GM18870 (cell line): ENCODE measurements around the gene GCDH.
A peak's percentile ranks its signal among the peaks of the same experiment; 100 is the strongest.
"Not testable (repeated sequence)": the region's sequence is repeated elsewhere in the genome, so short reads cannot be mapped to it uniquely, and the experiment has no call there.

Source experiments
- ATAC-seq: cut with Tn5 transposase; IDR thresholded peaks from one replicate; pipeline ENCODE4 v1.9.1; 2021; ENCODE audit warnings: moderate library complexity; ENCODE audit not compliant: unreplicated experiment

GCDH gene

DNA sequence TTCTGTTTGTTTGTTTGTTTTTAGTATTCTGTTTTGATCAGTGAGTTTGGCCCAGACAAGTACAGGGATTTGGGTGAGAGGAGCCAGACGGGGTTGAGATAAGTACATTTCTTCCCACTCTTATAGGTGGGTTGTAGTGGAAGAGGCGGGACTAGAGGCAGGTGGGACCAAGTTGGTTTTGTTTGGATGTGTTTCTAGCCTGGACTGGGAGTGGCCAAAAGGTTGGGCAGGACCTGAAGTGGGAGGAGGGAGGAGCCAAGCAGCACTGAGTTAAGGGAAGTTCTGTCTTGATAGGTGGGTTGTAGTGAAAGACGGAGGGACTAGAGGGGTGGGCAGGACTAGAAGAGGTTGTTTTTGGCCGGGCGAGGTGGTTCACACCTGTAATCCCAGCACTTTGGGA lies 18.7 kb upstream of the GCDH start:
- ATAC-seq, result no peak

DNA sequence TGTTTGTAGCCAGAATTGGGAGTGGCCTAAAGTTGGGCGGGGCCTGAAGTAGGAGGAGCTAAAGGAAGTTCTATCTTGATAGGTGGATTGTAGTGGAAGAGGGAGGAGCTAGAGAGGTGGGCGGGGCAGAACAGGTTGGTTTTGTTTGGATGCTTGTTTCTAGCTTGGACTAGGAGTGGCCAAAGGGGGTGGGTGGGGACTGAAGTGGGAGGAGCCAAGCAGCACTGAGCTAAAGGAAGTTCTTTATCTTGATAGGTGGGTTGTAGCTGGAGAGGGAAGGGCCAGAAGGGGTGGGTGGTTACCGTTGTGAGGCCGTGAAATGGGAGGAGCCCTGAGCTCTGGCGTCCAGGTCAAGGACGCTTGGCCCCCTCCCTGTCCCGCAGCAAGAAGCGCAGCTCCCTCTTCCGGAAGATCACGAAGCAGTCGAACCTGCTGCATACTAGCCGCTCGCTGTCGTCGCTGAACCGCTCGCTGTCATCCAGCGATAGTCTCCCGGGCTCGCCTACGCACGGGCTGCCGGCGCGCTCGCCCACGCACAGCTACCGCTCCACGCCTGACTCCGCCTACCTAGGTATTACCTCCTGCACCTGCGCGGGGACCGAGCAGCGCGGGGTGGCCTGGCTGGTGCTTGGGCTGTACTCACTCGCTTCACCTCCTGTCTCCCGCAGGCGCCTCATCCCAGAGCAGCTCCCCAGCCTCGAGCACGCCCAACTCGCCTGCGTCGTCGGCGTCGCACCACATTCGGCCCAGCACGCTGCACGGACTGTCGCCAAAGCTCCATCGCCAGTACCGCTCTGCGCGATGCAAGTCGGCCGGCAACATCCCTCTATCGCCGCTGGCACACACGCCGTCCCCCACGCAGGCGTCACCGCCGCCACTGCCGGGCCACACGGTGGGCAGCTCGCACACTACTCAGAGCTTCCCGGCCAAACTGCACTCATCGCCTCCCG lies 17.7 kb upstream of the GCDH start:
- ATAC-seq, result no peak

DNA sequence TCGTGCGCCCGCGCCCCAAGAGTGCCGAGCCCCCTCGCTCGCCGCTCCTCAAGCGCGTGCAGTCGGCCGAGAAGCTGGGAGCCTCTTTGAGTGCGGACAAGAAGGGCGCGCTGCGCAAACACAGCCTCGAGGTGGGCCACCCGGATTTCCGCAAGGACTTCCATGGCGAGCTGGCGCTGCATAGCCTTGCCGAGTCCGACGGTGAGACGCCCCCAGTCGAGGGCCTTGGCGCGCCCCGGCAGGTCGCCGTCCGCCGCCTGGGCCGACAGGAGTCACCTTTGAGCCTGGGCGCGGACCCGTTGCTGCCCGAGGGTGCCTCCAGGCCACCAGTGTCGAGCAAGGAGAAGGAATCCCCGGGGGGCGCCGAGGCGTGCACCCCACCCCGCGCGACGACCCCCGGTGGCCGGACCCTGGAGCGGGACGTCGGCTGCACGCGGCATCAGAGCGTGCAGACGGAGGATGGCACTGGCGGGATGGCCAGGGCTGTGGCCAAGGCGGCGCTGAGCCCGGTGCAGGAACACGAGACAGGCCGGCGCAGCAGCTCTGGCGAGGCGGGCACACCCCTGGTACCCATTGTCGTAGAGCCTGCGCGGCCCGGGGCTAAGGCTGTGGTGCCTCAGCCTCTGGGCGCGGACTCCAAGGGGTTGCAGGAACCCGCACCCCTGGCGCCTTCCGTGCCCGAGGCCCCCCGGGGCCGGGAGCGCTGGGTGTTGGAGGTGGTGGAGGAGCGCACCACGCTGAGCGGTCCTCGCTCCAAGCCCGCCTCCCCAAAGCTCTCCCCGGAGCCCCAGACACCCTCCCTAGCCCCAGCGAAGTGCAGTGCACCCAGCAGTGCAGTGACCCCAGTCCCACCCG lies 16.8 kb upstream of the GCDH start:
- ATAC-seq, result no peak

DNA sequence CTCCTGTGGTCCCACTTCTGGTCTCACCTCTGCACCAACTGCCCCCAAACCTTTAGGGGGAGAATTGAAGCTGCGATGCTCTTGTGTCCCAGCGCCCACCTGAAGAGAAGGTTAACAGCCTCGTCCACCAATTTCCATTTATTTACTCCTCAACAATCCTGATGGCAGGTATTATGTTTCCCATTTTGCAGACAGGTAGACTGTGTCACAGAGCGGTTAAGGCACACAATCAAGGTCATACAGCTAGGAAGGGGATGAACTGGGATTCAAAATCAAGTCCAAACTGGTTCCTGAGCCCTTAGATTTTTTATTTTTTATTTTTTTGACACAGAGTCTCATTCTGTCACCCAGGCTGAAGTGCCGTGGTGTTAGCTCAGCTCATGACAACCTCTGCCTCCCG lies 15.9 kb upstream of the GCDH start:
- no peak for ATAC-seq

DNA sequence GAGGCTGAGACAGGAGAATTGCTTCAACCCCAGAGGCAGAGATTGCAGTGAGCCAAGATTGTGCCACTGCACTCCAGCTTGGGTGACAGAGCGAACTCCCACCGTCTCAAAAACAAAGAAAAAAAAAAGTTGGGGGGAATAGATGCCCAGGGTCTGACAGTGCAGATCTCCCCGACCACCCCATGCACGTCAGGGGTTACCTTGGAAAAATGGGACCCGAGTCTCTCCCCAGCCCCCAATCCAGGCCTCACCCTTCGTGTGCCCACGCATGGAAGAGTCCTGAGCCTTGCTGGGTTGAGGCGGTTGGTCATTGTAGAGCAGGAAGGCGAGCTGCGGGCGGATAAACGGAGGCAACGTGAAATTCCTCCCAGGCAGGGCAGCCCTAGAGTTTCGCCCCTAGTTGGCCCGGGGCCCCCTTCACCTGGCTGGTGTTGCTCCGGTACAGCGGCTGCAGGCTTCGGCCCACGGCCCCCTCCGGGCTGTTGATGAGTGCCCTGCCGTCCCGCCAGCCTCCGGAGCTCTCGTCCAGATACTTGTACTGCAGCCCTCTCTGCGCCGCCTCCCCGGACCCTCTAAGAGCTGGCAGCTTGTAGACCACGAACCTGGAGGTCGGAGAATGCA lies 10.3 kb upstream of the GCDH start:
- ATAC-seq, result no peak

DNA sequence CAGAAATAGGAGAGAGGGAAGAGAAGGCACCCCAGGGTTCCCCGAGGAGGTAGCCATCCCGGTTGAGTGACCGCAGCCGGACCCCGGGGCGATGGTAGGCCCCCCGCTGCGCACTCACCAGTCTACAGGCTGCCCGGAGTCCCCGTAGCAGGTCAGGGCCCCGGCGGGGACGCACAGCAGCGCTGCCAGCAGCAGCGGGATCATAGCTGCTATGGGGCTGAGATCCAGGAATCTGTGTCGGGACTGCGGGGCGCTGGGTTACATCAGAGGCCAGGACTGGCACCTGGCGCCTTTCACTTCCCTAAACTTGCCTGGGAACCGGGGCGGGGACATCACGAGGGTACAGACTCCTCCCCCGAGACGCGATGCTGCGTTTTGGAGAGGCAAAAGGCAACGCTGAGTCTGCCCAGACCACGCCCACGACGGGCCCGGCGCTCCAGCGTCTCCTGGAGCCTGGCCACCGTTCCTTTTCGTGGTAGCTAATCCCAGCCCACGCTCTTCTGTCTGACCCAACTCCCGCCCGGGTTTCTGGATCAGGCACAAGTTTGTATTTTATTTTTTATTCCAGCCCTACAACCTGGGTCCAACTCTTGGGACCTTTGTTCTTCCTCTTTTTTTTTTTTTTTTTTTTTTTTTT lies 9.7 kb upstream of the GCDH start, which contains the start of gene DNASE2:
TSS of gene DNASE2 (minus strand) at position 278 of the 637 bp plus-strand sequence. CDS start at position 204, 74 bp downstream.
- peak; percentile 58 for ATAC-seq

DNA sequence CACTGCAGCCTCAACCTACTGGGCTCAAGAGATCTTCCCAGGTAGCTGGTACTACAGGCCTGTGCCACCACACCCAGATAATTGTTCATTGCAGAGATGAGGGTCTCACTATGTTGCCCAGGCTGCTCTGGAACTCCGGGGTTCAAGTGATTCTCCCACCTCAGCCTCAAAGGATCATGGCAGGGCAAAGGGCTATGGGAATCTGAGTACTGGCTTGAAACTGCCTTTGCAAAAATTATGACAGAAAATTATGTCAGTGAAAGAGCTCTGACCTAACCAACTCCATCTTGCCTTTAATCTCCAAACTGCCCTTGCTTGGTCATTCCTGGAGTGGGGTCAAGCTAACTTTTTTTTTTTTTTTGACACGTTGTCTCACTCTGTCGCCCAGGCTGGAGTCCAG lies 8.4 kb upstream of the GCDH start:
- no peak for ATAC-seq

DNA sequence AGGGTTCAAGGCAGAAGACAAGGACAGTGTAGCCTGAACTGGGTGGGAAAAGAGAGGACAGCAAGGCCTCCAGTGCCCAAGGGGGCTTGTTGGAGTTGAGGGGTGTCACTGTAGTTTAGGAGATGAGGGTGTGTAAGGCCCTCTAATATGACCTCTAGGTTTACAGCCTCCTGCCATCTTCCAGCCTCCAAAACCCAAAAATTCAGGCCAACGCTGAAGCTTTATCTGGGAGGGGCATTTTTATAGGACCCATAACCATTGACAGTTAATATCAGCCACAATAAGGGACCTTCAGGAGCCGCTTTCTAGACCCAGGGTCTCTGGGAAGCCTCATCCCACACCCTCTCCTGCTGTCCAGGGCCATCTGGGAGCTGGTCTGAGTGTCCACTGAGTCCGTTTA lies 6.8 kb upstream of the GCDH start:
- ATAC-seq, result no peak

DNA sequence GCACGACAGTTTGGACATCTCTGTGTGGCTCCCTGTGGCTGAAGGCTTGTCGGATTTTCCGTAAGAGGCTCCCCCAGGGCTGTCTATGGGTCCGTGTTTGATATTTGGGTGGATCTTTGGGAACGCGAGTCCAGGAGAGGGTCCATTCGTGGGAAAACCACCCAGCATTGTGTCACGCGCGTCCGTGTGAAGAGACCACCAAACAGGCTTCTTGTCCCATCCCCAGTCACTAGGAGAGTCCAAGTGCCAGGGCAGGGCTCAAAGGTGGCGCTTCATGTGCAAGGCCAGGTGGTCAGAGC lies 6.4 kb upstream of the GCDH start:
- no peak for ATAC-seq

DNA sequence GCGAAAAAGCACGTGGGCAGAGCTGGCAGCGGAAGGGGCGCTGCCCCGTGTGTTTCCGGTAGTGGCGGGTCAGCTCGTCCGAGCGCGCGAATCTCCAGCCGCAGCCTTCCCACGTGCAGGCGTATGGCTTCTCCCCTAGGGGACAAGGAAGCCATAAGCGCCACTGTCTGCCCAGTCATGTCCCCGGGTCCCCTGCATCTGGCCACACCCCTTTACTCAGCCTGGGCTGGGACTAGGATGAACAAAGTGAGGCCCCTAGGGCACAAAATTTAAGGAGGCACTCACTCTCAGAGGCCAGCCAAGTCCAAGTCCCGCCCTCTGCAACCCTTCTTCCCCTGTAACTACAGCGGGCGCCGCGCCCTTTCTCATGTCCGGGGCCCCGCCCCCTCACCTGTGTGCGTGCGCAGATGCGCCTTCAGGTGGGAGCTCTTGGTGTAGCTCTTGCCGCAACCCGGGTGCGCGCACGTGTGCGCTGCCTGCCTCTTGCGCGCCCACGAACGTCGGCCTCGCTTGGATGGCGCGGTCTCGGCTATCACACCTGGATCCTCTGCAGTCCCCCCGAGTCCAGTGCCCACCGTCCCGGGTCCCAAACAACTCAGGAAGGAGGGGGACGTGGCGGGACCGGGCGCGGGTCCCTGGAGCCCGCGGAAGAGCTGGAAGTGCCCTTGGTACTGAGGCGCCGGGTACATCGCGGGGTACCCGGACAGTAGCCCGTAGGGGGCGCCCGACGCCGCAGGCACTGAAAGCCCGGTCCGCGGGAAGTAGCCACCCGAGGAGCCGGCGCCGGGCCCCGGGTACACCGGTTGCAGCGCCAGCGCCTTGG lies 5.8 kb upstream of the GCDH start:
- no peak for ATAC-seq

DNA sequence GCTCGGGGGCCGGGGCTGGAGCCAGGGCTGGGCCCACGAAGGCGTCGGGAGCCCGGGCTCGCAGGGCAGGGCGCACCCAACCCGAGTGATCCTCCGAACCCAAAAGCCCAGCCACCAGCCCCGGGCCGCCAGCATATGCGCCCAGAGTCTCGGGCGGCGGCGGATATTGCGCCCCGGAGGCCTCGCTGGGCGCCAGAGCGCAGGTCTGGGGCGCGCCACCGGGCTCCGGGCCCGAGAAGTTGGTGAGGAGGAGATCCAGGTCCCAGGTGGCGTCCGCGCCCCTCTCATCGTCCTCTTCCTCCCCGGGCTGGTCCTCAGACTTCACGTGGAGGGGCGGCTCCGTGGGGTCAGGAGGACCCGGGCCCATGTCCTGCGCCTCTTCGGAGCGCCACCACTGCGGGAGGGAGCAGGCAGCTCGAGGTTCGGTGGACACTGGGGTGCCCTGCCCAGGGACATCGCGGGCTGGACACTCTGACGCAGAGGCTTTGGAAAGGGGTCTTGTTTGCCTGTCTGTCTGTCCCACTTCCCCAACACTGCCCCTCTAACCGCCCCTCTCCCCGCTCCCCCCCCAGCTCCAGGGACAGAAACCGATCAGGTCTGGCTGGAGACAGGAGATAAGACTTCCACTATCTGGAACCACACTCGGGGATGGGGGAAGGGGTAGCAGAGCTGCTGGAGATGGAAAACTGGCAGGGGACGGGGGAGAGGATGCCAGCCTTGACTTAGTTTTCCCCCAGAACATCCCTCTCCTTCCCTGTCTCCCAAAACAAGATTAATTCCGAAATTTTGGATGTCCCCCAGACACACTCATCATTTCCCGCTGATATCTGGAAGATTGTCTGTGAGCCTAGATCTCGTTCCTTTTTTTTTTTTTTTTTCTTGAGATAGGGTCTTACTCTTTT lies 5.0 kb upstream of the GCDH start:
- ATAC-seq, result no peak

DNA sequence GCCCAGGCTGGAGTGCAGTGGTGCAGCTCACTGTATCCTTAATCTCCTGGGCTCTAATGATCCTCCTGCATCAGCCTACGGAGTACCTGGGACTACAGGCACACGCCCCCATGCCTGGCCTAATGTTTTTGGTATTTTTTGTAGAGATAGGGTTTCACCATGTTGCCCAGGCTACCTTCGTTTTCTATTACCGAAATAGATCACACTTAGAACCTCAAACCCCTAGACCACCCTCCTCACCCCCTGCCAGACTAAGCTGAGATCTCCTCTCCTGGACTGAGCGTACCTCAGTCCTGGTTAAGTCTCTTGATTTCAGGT lies 4.3 kb upstream of the GCDH start:
- no peak for ATAC-seq

DNA sequence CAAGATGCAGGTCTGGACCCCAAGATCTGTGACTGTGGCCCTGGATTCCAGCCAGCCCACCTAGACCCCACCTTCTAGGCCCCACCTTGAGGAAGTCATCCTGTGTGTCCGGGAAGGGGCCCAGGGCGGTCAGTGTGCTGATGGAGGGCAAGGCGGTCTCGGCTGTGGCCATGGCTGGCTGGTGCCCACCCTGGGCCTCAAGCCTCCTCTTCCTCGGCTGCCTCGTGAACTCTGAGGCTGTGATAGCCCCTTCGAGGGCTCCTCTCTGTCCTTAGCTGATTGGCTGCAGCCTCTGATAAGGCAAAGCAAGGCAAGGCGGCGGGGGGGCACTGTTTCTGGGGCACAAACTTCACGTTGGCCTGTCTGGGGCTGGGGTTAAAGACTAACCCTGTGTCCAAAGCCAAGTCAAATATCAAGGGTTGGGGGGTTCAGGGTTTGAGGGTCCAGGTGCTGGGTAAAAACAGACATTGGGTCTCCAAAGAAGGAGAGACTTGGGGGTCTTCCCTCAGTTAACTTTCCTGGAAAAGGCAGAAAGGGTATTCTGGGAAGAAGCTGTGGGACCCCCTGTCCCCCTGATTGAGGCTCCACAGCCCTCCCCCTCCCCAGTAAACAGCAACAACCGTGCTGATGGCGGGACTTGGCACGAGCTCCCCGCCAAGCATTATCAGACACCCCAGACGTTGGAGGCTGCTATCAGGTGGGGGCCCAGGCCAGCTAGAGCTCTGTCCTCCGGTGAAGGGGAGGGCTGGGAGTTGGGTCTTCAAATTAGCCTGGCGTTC lies 3.8 kb upstream of the GCDH start, which contains the start of gene KLF1:
TSS of gene KLF1 (minus strand) at position 233 of the 779 bp plus-strand sequence. CDS start at position 172, 61 bp downstream.
- no peak for ATAC-seq

DNA sequence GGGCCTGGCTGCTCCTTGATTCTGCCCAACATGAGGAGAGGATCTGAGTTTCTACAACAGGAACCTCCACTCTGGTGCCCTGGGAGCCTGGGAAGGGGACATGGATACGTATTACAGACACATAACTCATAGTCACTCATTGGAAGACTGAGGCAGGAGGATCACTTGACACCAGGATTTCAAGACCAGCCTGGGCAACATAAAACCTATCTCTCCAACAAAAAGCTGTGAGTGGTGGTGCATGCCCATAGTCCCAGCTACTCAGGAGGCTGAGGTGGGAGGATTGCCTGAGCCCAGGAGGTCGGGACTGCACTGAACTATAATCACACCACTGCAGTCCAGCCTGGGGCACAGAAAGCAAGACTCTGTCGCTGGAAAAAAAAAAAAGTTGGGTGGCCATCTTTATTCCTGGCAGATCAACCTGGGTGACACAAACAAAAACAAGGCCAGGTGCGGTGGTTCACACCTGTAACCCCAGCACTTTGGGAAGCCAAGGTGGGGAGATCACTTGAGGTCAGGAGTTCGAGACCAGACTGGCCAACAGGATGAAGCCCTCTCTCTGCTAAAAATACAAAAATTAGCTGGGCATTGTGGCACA lies 2.9 kb upstream of the GCDH start:
- ATAC-seq, result no peak

DNA sequence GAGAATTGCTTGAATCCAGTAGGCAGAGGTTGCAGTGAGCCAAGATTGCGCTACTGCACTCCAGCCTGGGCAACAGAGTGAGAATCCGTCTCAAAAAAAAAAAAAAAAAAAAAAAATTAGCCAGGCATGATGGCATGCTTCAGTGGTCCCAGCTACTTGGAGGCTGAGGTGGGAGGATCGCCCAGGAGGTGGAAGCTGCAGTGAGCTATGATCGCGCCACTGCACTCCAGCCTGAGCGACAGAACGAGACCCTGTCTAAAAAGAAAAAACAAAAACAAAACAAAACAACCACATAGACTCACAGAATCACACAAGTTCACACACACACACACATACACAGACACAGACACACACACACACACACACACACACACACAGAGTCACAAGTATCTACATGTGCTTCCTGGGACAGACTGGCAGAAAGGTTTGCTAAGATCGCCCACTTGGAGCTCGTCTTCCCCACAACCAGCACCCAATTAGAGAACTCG lies 617 bp upstream of the GCDH start:
- ATAC-seq, result not testable (repeated sequence)

DNA sequence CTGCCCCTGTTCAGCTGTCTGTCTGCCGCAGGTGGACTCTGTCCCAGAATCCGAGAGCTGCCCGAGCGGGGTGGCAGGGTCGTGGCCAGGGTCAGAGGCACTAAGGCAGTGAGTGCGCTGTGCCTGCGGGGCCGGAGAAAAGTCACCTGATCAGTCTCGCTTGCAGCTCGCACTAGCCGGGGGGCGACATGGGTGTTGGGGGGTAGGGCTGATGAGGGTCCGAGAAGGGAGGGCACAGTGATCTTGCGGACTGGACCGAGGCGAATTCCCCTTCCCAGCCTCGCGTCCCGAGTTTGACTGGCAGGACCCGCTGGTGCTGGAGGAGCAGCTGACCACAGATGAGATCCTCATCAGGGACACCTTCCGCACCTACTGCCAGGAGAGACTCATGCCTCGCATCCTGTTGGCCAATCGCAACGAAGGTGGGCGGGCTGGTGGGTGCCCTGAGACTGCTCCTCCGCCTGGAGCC lies 627 bp downstream of the GCDH start:
- ATAC-seq, result no peak

DNA sequence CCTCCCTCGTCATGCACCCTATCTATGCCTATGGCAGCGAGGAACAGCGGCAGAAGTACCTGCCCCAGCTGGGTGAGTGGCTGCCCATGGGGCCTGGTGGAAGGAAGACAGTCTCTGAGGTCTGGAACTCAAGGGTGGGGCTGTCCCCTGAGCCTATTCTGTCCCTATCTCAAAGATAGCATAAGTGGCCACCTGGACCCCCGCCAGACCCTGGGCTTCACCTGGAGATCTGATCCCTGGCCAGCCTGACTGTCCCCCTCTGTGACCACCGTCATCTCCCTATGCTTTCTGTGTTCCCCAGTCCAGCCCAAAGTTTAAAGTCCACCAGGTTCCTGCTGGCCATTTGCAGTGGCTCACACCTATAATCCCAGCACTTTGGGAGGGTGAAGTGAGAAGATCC lies 2.6 kb downstream of the GCDH start:
- ATAC-seq, result no peak

DNA sequence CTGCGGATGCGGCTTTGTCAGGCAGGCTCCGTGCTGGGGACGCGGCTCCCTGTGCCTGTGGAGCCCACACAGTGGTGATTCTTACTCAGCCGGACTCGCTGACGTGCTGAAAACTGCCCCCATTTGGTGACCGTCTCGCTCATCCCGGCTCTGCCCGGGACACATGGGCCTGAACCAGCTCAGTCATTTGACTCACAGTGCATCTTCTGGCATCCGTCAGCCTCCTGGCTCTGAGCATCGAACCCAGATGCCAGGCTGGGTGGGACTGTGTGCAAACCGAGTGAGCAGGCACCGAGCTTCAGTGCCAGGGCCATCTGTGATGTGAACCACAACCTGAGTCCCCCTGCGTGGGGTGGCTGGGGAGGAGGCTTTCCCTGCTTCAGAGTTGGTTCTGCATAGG lies 5.5 kb downstream of the GCDH start:
- ATAC-seq, result no peak
